Measurements from ENCODE around the gene CDS2. TPM values are rescaled to one million over a fixed set of nuclear protein-coding genes. Genes with fewer than 3 reads are reported as not detected.

The CDS2 gene
- polyA plus RNA-seq, 2 of the 4 experiments (the other 2 are of a cell fraction), result 44.0 to 106 TPM

GRCh38 chr20:5077761-5078387, 48.9 kb upstream of the CDS2 start:
- peaks cover 58% of the 10 kb centered on the region for H3K4me1 ChIP-seq
- peak; percentile 28 for FAIRE-seq
- no peaks in the 10 kb centered on the region for H3K9me3 ChIP-seq
- TF ChIP-seq MYC (IDR thresholded peaks at IDR 0.05; ENCODE audit: borderline replicate concordance, low read length) (0 out of 2 replicates have a peak, but pooled peaks have one; percentile 10), CHD4 (IDR thresholded peaks at IDR 0.05; ENCODE audit: borderline replicate concordance) (no peak)
- POLR2A ChIA-PET, result no interaction called here
- H3K4me3 ChIP-seq, result no peak overlapping the region
- no peak for ATAC-seq
- 66% methylated on average over 4 of the region's 4 CpGs for WGBS (ENCODE audit: missing lambda C conversion rate)
- DNase-seq (ENCODE audit: low read depth in 1 of 2, low spot score in 1 of 2), result no peak
- CTCF ChIA-PET, result interaction anchor here (1.1 to 1.9 kb wide), 3 partner anchors 18 to 337 kb away, joined by 3 to 7 read pairs (median 3); no protein-coding TSS in a partner anchor
- H3K27ac ChIP-seq, result peak overlapping the region; percentile 71 to 74
- H3K4me2 ChIP-seq, result peak overlapping the region; percentile 70

DNA sequence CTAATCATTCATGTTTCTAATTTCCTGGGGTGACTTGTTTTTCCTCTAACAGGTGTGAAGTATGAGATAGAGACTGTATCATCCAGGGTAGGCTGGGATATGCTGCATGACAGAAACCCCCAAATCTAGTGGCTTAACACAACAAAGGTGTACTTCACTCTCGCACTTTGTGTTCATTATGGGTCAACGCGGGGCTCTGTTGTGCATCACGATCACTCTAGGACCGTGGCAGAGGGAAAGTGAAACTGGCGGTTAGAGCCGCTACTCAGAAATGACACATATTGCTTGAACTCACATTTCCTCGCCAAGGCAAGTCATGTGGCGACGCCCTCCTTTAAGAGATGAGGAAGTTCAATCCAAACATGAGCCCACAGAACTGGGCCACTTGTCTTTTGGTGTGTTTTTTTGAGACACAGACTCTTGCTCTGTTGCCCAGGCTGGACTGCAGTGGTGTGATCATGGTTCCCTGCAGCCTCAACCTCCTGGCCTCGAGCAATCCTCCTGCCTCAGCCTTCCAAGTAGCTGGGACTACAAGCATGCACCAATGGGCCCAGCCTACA, 48.3 kb upstream of the CDS2 start:
- WGBS (ENCODE audit: missing lambda C conversion rate), result 37% methylated on average over 11 of the region's 11 CpGs
- ATAC-seq (peak; percentile 40 to 68; a peak in 4 of 6 replicates), DNase-seq (ENCODE audit: low read depth in 1 of 2, low spot score in 1 of 2) (peak; percentile 60 to 70), FAIRE-seq (no peak)
- Histone ChIP-seq H3K4me3 (no peak overlapping the region), H3K4me2 (peak overlapping the region; percentile 70), H3K9me3 (no peaks in the 10 kb centered on the region), H3K4me1 (peaks cover 52% of the 10 kb centered on the region), H3K27ac (peak overlapping the region; percentile 71 to 74)
- ChIA-PET CTCF (interaction anchor here (1.3 to 1.9 kb wide), 2 partner anchors 19 to 23 kb away, joined by 3 to 7 read pairs; no protein-coding TSS in a partner anchor), POLR2A (no interaction called here)
- TF ChIP-seq JUNB (IDR thresholded peaks at IDR 0.05) (no peak), EHF (CRISPR knock-in tag; IDR thresholded peaks at IDR 0.05) (peak; percentile 62), FOSL2 (IDR thresholded peaks at IDR 0.05) (no peak), FOSL2 (CRISPR knock-in tag; IDR thresholded peaks at IDR 0.05) (peak; percentile 23; the same call in 1 of the 2 replicates), MAZ (IDR thresholded peaks at IDR 0.05; ENCODE audit: borderline replicate concordance, low read depth, low read length) (no peak), FOXS1 (CRISPR knock-in tag; IDR thresholded peaks at IDR 0.05) (no peak), NR3C1 (IDR thresholded peaks at IDR 0.05) (no peak), HOXB13 (CRISPR knock-in tag; IDR thresholded peaks at IDR 0.05; ENCODE audit: low read depth) (peak; percentile 68; the same call in 1 of the 2 replicates), ATOH8 (CRISPR knock-in tag; IDR thresholded peaks at IDR 0.05; ENCODE audit: low read depth) (no peak), HES2 (IDR thresholded peaks at IDR 0.05) (no peak), NFE2L2 (conservative IDR thresholded peaks at IDR 0.05; ENCODE audit: low read length) (no peak), POLR2AphosphoS2 (conservative IDR thresholded peaks at IDR 0.05; ENCODE audit: low read length) (no peak), ELK1 (IDR thresholded peaks at IDR 0.05; ENCODE audit: low read depth, low read length) (no peak), HOXA7 (CRISPR knock-in tag; IDR thresholded peaks at IDR 0.05) (0 out of 2 replicates have a peak, but pooled peaks have one; percentile 35), RFX5 (IDR thresholded peaks at IDR 0.05) (no peak), EP300 (IDR thresholded peaks at IDR 0.05) (no peak), KDM1A (IDR thresholded peaks at IDR 0.05; ENCODE audit: low read depth) (no peak), POLR2A (IDR thresholded peaks at IDR 0.05; ENCODE audit: low read length) (no peak), MAFK (IDR thresholded peaks at IDR 0.05; ENCODE audit: partially characterized antibody) (no peak), RAD21 (conservative IDR thresholded peaks at IDR 0.05 in 1 of 2, IDR thresholded peaks at IDR 0.05 in 1 of 2) (no peak), RCOR1 (IDR thresholded peaks at IDR 0.05; ENCODE audit: low read depth, low read length) (no peak), CHD2 (IDR thresholded peaks at IDR 0.05; ENCODE audit: low read length, partially characterized antibody) (no peak), TP53 (CRISPR knock-in tag; IDR thresholded peaks at IDR 0.05) (no peak), SMC3 (IDR thresholded peaks at IDR 0.05) (no peak)
- TF ChIP-seq, protein P1, sequence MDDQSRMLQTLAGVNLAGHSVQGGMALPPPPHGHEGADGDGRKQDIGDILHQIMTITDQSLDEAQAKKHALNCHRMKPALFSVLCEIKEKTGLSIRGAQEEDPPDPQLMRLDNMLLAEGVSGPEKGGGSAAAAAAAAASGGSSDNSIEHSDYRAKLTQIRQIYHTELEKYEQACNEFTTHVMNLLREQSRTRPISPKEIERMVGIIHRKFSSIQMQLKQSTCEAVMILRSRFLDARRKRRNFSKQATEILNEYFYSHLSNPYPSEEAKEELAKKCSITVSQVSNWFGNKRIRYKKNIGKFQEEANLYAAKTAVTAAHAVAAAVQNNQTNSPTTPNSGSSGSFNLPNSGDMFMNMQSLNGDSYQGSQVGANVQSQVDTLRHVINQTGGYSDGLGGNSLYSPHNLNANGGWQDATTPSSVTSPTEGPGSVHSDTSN (IDR thresholded peaks at IDR 0.05), result no peak
- TF ChIP-seq, protein P2, sequence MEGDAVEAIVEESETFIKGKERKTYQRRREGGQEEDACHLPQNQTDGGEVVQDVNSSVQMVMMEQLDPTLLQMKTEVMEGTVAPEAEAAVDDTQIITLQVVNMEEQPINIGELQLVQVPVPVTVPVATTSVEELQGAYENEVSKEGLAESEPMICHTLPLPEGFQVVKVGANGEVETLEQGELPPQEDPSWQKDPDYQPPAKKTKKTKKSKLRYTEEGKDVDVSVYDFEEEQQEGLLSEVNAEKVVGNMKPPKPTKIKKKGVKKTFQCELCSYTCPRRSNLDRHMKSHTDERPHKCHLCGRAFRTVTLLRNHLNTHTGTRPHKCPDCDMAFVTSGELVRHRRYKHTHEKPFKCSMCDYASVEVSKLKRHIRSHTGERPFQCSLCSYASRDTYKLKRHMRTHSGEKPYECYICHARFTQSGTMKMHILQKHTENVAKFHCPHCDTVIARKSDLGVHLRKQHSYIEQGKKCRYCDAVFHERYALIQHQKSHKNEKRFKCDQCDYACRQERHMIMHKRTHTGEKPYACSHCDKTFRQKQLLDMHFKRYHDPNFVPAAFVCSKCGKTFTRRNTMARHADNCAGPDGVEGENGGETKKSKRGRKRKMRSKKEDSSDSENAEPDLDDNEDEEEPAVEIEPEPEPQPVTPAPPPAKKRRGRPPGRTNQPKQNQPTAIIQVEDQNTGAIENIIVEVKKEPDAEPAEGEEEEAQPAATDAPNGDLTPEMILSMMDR (IDR thresholded peaks at IDR 0.05), result no peak
- TF ChIP-seq, protein P3, sequence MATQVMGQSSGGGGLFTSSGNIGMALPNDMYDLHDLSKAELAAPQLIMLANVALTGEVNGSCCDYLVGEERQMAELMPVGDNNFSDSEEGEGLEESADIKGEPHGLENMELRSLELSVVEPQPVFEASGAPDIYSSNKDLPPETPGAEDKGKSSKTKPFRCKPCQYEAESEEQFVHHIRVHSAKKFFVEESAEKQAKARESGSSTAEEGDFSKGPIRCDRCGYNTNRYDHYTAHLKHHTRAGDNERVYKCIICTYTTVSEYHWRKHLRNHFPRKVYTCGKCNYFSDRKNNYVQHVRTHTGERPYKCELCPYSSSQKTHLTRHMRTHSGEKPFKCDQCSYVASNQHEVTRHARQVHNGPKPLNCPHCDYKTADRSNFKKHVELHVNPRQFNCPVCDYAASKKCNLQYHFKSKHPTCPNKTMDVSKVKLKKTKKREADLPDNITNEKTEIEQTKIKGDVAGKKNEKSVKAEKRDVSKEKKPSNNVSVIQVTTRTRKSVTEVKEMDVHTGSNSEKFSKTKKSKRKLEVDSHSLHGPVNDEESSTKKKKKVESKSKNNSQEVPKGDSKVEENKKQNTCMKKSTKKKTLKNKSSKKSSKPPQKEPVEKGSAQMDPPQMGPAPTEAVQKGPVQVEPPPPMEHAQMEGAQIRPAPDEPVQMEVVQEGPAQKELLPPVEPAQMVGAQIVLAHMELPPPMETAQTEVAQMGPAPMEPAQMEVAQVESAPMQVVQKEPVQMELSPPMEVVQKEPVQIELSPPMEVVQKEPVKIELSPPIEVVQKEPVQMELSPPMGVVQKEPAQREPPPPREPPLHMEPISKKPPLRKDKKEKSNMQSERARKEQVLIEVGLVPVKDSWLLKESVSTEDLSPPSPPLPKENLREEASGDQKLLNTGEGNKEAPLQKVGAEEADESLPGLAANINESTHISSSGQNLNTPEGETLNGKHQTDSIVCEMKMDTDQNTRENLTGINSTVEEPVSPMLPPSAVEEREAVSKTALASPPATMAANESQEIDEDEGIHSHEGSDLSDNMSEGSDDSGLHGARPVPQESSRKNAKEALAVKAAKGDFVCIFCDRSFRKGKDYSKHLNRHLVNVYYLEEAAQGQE (IDR thresholded peaks at IDR 0.05), result no peak
